H1 (cell line): ENCODE results near the gene CHRNA4. TPM values are rescaled to one million over a fixed set of nuclear protein-coding genes. Genes with fewer than 3 reads are reported as not detected.

Experiments
- CTCF ChIA-PET: fragments of 300-600 bp; sonication (Branson Sonifier 250); formaldehyde crosslinking; loops from one replicate; lab custom pipeline; 2021; ENCODE audit not compliant: partially characterized antibody; lab: Charles Lee
- POLR2A ChIA-PET: fragments of 300-600 bp; sonication (Branson Sonifier 250); formaldehyde crosslinking; loops from one replicate; lab custom pipeline; 2021; ENCODE audit warnings: inconsistent platforms; ENCODE audit not compliant: partially characterized antibody; lab: Charles Lee
- DNase-seq, 2 experiments: peaks; one replicate each; pipeline versions ENCODE4 v3.0.0 to v3.0.0-alpha.2; 2010 to 2022; ENCODE audit warnings: low spot score in 2 of 2, low read depth in 1 of 2, mixed read lengths in 1 of 2
- FAIRE-seq: peaks from 2 replicates; lab custom pipeline; 2011; peaks lifted over from hg19 to GRCh38; lab: Jason Lieb, UNC
- H2AFZ ChIP-seq: 2 replicates; pipeline ENCODE4 v1.8.1; 2012; ENCODE audit warnings: low read length, inconsistent platforms
- H2AK5ac ChIP-seq: 2 replicates; pipeline ENCODE4 v1.6.1; 2013; ENCODE audit warnings: low read depth, low read length
- H2BK120ac ChIP-seq: replicated peaks from 2 replicates; pipeline ENCODE3; 2013; ENCODE audit warnings: low read depth, low read length, inconsistent platforms
- H2BK12ac ChIP-seq: 2 replicates; pipeline ENCODE4 v1.6.1; 2013; ENCODE audit warnings: low read depth, low read length
- H2BK15ac ChIP-seq: 2 replicates; pipeline ENCODE4 v1.6.1; 2013; ENCODE audit warnings: low read length
- H2BK20ac ChIP-seq: 2 replicates; pipeline ENCODE4 v1.6.1; 2013; ENCODE audit warnings: low read length
- H2BK5ac ChIP-seq: 2 replicates; pipeline ENCODE4 v1.6.1; 2013; ENCODE audit warnings: low read depth, low read length
- H3K14ac ChIP-seq: 2 replicates; pipeline ENCODE4 v1.6.1; 2013; ENCODE audit warnings: inconsistent platforms; ENCODE audit not compliant: insufficient read length
- H3K18ac ChIP-seq: 2 replicates; pipeline ENCODE4 v1.6.1; 2013; ENCODE audit warnings: low read length; ENCODE audit errors: extremely low read depth
- H3K23ac ChIP-seq: 2 replicates; pipeline ENCODE4 v1.6.1; 2013; ENCODE audit warnings: inconsistent platforms; ENCODE audit not compliant: insufficient read length
- H3K23me2 ChIP-seq: 2 replicates; pipeline ENCODE4 v1.6.1; 2013; ENCODE audit warnings: low read depth, low read length
- H3K27ac ChIP-seq: 2 replicates; pipeline ENCODE4 v1.6.1; 2011; ENCODE audit warnings: low read depth, low read length, inconsistent platforms
- H3K27me3 ChIP-seq, 4 experiments: replicated peaks in 1 of 4; 1 replicate in 1 of 4; 2 replicates in 3 of 4; pipeline versions ENCODE4 v1.6.1 to v1.8.1; 2011 to 2013; ENCODE audit warnings: low read length in 3 of 4, mild to moderate bottlenecking in 3 of 4, inconsistent platforms in 2 of 4, mixed read lengths in 2 of 4, moderate library complexity in 1 of 4; ENCODE audit not compliant: control insufficient read depth in 3 of 4, insufficient read depth in 3 of 4; ENCODE audit errors: extremely low read depth in 1 of 4
- H3K36me3 ChIP-seq, 4 experiments: 2 replicates each; pipeline versions ENCODE4 v1.6.1 to v1.8.1; 2011 to 2013; ENCODE audit warnings: mild to moderate bottlenecking in 4 of 4, low read length in 3 of 4, moderate library complexity in 2 of 4, control low read depth in 1 of 4, inconsistent platforms in 1 of 4; ENCODE audit not compliant: insufficient read depth in 4 of 4, control insufficient read depth in 2 of 4
- H3K4ac ChIP-seq: replicated peaks from 2 replicates; pipeline ENCODE3; 2013; ENCODE audit warnings: low read length, low read depth, mixed read lengths, inconsistent platforms; ENCODE audit not compliant: insufficient read length
- H3K4me1 ChIP-seq, 4 experiments: replicated peaks in 1 of 4; 1 replicate in 1 of 4; 2 replicates in 3 of 4; pipeline versions ENCODE4 v1.6.1 to v1.8.1; 2011 to 2013; ENCODE audit warnings: low read length in 3 of 4, inconsistent platforms in 2 of 4, mixed read lengths in 1 of 4; ENCODE audit not compliant: insufficient read depth in 4 of 4, control insufficient read depth in 3 of 4
- H3K4me2 ChIP-seq, 2 experiments: 2 replicates each; pipeline versions ENCODE4 v1.6.1 to v1.8.1; 2011 to 2013; ENCODE audit warnings: low read depth in 2 of 2, low read length in 2 of 2, control low read depth in 1 of 2, inconsistent platforms in 1 of 2, mild to moderate bottlenecking in 1 of 2; ENCODE audit not compliant: insufficient read depth in 1 of 2
- H3K4me3 ChIP-seq, 4 experiments: fragments of 200-600, 300-600 bp in 1 of 4; sonication (generic), shearing (Covaris generic), sonication (Bioruptor Twin) in 1 of 4; 2 replicates each; pipeline versions ENCODE4 v1.5.1 to v1.8.1; 2011 to 2016; ENCODE audit warnings: low read length in 4 of 4, low read depth in 3 of 4, control low read depth in 2 of 4, inconsistent platforms in 2 of 4, mild to moderate bottlenecking in 2 of 4, mixed read lengths in 1 of 4, moderate library complexity in 1 of 4; ENCODE audit not compliant: insufficient read depth in 2 of 4; ENCODE audit errors: extremely low read depth in 1 of 4
- H3K56ac ChIP-seq: replicated peaks from 2 replicates; pipeline ENCODE3; 2013; ENCODE audit warnings: low read depth, mild to moderate bottlenecking, mixed read lengths, low read length, inconsistent platforms; ENCODE audit not compliant: insufficient read length
- H3K79me1 ChIP-seq: 2 replicates; pipeline ENCODE4 v1.6.1; 2013; ENCODE audit warnings: low read depth, low read length, control low read depth
- H3K79me2 ChIP-seq, 2 experiments: 2 replicates each; pipeline versions ENCODE4 v1.6.1 to v1.8.1; 2012 to 2013; ENCODE audit warnings: low read length in 2 of 2, mild to moderate bottlenecking in 2 of 2, inconsistent platforms in 1 of 2; ENCODE audit not compliant: insufficient read depth in 2 of 2, control insufficient read depth in 1 of 2
- H3K9ac ChIP-seq, 4 experiments: replicated peaks in 1 of 4; 1 replicate in 1 of 4; 2 replicates in 3 of 4; pipeline versions ENCODE4 v1.6.1 to v1.8.1; 2011 to 2013; ENCODE audit warnings: low read depth in 3 of 4, low read length in 3 of 4, control low read depth in 2 of 4, mild to moderate bottlenecking in 2 of 4, moderate library complexity in 2 of 4, inconsistent platforms in 1 of 4; ENCODE audit errors: extremely low read depth in 1 of 4
- H3K9me3 ChIP-seq, 2 experiments: 2 replicates each; pipeline versions ENCODE4 v1.6.1 to v1.8.1; 2012 to 2013; ENCODE audit warnings: mild to moderate bottlenecking in 2 of 2, moderate library complexity in 2 of 2, control low read depth in 1 of 2, inconsistent platforms in 1 of 2, low read depth in 1 of 2, low read length in 1 of 2, mixed read lengths in 1 of 2; ENCODE audit not compliant: insufficient read depth in 2 of 2
- H4K20me1 ChIP-seq, 2 experiments: replicated peaks in 1 of 2; 2 replicates each; pipeline versions ENCODE3 to v1.8.1; 2011 to 2013; ENCODE audit warnings: inconsistent platforms in 2 of 2, low read length in 2 of 2, mild to moderate bottlenecking in 1 of 2; ENCODE audit not compliant: insufficient read depth in 2 of 2, control insufficient read depth in 1 of 2
- H4K5ac ChIP-seq: 2 replicates; pipeline ENCODE4 v1.6.1; 2013; ENCODE audit warnings: low read length, low read depth, mixed read lengths, inconsistent platforms; ENCODE audit not compliant: insufficient read length
- H4K8ac ChIP-seq: 2 replicates; pipeline ENCODE4 v1.8.0; 2013; ENCODE audit warnings: mild to moderate bottlenecking, moderate library complexity, low read length, inconsistent platforms; ENCODE audit not compliant: insufficient read depth; ENCODE audit errors: extremely low read depth
- H4K91ac ChIP-seq: replicated peaks from 2 replicates; pipeline ENCODE3; 2013; ENCODE audit warnings: low read length, mixed read lengths, inconsistent platforms; ENCODE audit not compliant: insufficient read length
- BACH1 ChIP-seq: IDR thresholded peaks from 2 replicates; pipeline ENCODE4 v1.6.1; 2012; ENCODE audit warnings: low read length, improper control_type of control experiment
- CEBPB ChIP-seq: IDR thresholded peaks from 2 replicates; pipeline ENCODE4 v1.6.1; 2012; ENCODE audit warnings: low read depth, low read length
- CTBP2 ChIP-seq: IDR thresholded peaks from 2 replicates; pipeline ENCODE4 v1.7.0; 2011; ENCODE audit warnings: borderline replicate concordance, mild to moderate bottlenecking, moderate library complexity, mixed read lengths, low read length; ENCODE audit not compliant: insufficient read depth, insufficient read length
- EP300 ChIP-seq, 2 experiments: IDR thresholded peaks; 1 replicate in 1 of 2; 2 replicates in 1 of 2; pipeline ENCODE4 v1.6.1; 2011 to 2012; ENCODE audit warnings: low read depth in 2 of 2, low read length in 2 of 2, mild to moderate bottlenecking in 2 of 2, borderline replicate concordance in 1 of 2, inconsistent platforms in 1 of 2, moderate library complexity in 1 of 2
- KDM4A ChIP-seq: IDR thresholded peaks from one replicate; pipeline ENCODE4 v1.7.1; 2012; ENCODE audit warnings: low read depth, mild to moderate bottlenecking, moderate library complexity, low read length, inconsistent platforms; ENCODE audit not compliant: severe bottlenecking
- PHF8 ChIP-seq: fragments of 200-600 bp; sonication (generic); conservative IDR thresholded peaks from 2 replicates; pipeline ENCODE4 v1.7.1; 2012; ENCODE audit warnings: low read depth, mild to moderate bottlenecking, inconsistent platforms, low read length, moderate library complexity
- POU5F1 ChIP-seq: IDR thresholded peaks from 2 replicates; pipeline ENCODE4 v1.6.1; 2011; ENCODE audit warnings: low read depth, mild to moderate bottlenecking, low read length, moderate library complexity
- RAD21 ChIP-seq, 2 experiments: IDR thresholded peaks in 1 of 2; conservative IDR thresholded peaks in 1 of 2; 2 replicates each; pipeline ENCODE4 v1.6.1; 2011; ENCODE audit warnings: low read depth in 2 of 2, low read length in 2 of 2, improper control_type of control experiment in 1 of 2, inconsistent platforms in 1 of 2, mild to moderate bottlenecking in 1 of 2, moderate library complexity in 1 of 2
- RFX5 ChIP-seq: IDR thresholded peaks from 2 replicates; pipeline ENCODE4 v1.6.1; 2011; ENCODE audit warnings: low read depth, low read length, improper control_type of control experiment, borderline replicate concordance
- RXRA ChIP-seq: IDR thresholded peaks from 2 replicates; pipeline ENCODE4 v1.6.1; 2011; ENCODE audit warnings: low read depth, mild to moderate bottlenecking, low read length, moderate library complexity; ENCODE audit not compliant: insufficient read depth
- SAP30 ChIP-seq: fragments of 300-600 bp; sonication (generic); IDR thresholded peaks from 2 replicates; pipeline ENCODE4 v1.7.1; 2012; ENCODE audit warnings: low read length, moderate library complexity, mild to moderate bottlenecking, inconsistent platforms; ENCODE audit not compliant: insufficient read depth, insufficient replicate concordance
- SP2 ChIP-seq: IDR thresholded peaks from 2 replicates; pipeline ENCODE4 v1.6.1; 2012; ENCODE audit warnings: mild to moderate bottlenecking, low read length, inconsistent platforms
- TAF7 ChIP-seq: optimal IDR thresholded peaks from 2 replicates; pipeline ENCODE3; 2011; ENCODE audit warnings: low read depth, mild to moderate bottlenecking, inconsistent platforms, low read length, moderate library complexity, borderline replicate concordance
- TCF12 ChIP-seq: IDR thresholded peaks from 2 replicates; pipeline ENCODE4 v1.6.1; 2011; ENCODE audit warnings: low read depth, mild to moderate bottlenecking, low read length
- WGBS, 2 experiments: shearing (Covaris generic) in 1 of 2; methylation state at CpG; one replicate each; pipeline versions ENCODE4 v1.1.6 to v1.1.7; 2013 to 2015; ENCODE audit warnings: low lambda C conversion rate in 2 of 2, mixed read lengths in 2 of 2, inconsistent platforms in 1 of 2, low coverage in 1 of 2, missing lambda C conversion rate in 1 of 2; ENCODE audit not compliant: insufficient replicate concordance in 2 of 2, insufficient coverage in 1 of 2, insufficient read length in 1 of 2; ENCODE audit errors: extremely low coverage in 1 of 2, missing lambda C conversion rate in 1 of 2; 5-methylcytosine and 5-hydroxymethylcytosine counted together
- polyA plus RNA-seq, 7 experiments: library from polyadenylated mRNA; depleted of rRNA in 3 of 7; stranded (reverse) in 5 of 7; unstranded in 2 of 7; fragments of >200 nt in 5 of 7; fragments of 200-250 nt in 2 of 7; gene quantifications; 1 replicate in 5 of 7; 2 replicates in 1 of 7; 4 replicates in 1 of 7; pipeline versions ENCODE4 v1.2.1 to v1.2.3, GENCODE V29; 2011 to 2013; ENCODE audit warnings: missing spikeins in 2 of 7, mixed read lengths in 2 of 7
- total RNA-seq: library from RNA; stranded (reverse); fragmentation: NEBNext Ultra II Directional; extraction: Animal tissue kit (Norgen Biotek cat#: 25700); gene quantifications from 2 replicates; pipeline ENCODE4 v1.2.1, GENCODE V29; 2021

Gene CHRNA4
- total and polyA plus RNA-seq, 2 of the 8 experiments (the other 6 are each of a cell fraction or from before 2014, with no cell fraction given), result 4.3 to 5.7 TPM

- Histone ChIP-seq H3K79me2 (no peaks in the 10 kb centered on the region), H2AFZ (no peak overlapping the region), H3K79me1 (no peaks in the 10 kb centered on the region), H2BK5ac (no peak overlapping the region), H3K4me2 (no peak overlapping the region), H3K9me3 (no peaks in the 10 kb centered on the region), H4K8ac (no peak overlapping the region), H3K4me1 (no peaks in the 10 kb centered on the region; a peak in 1 of 7 replicates), H3K56ac (no peak overlapping the region), H4K5ac (no peak overlapping the region)
- DNase-seq, result no peak
- 93% methylated on average over 22 of the region's 23 CpGs; no CpG with 5 or more reads in 1 of the 2 experiments for WGBS, 2 experiments
- TF ChIP-seq PHF8 (no peak), RXRA (no peak), RFX5 (no peak), BACH1 (no peak), RAD21 (IDR thresholded peaks at IDR 0.05 in 1 of 2, conservative IDR thresholded peaks at IDR 0.05 in 1 of 2; ENCODE audit: low read depth in 2 of 2, low read length in 2 of 2) (no peak), EP300 (IDR thresholded peaks at IDR 0.05; ENCODE audit: borderline replicate concordance in 1 of 2, low read depth in 2 of 2, low read length in 2 of 2) (no peak), TCF12 (no peak), CEBPB (no peak), TAF7 (no peak), SP2 (no peak), CTBP2 (no peak), SAP30 (no peak), KDM4A (no peak), POU5F1 (no peak)
- TF ChIP-seq, all 59 proteins: peak for 0
- H3K14ac ChIP-seq, result no peak overlapping the region
- H3K27ac ChIP-seq, result no peak overlapping the region
- no peak overlapping the region for H3K4me3 ChIP-seq
- no peak overlapping the region for H3K23ac ChIP-seq
- H3K4ac ChIP-seq, result no peak overlapping the region
- no peaks in the 10 kb centered on the region for H3K23me2 ChIP-seq
- no peaks in the 10 kb centered on the region for H3K27me3 ChIP-seq
- H3K36me3 ChIP-seq, result no peaks in the 10 kb centered on the region
- no peak overlapping the region for H2BK20ac ChIP-seq
- POLR2A ChIA-PET, result no interaction called here
- no peak overlapping the region for H2BK15ac ChIP-seq
- H2BK120ac ChIP-seq, result no peak overlapping the region
- FAIRE-seq, result no peak
- H3K18ac ChIP-seq, result no peak overlapping the region
- H4K20me1 ChIP-seq, result no peaks in the 10 kb centered on the region
- CTCF ChIA-PET, result interaction anchor here (2.4 to 6.6 kb wide), 3 partner anchors 11 to 62 kb away, joined by 13 to 45 read pairs (median 14); no protein-coding TSS in a partner anchor
- no peak overlapping the region for H2BK12ac ChIP-seq
- no peak overlapping the region for H4K91ac ChIP-seq
- no peak overlapping the region for H2AK5ac ChIP-seq
- no peak overlapping the region for H3K9ac ChIP-seq
These were observed 41.1 kb downstream of the CHRNA4 start for GRCh38 chr20:63320041-63320511.
